Measurements from ENCODE around the gene KRTAP5-9.
"Not testable (repeated sequence)": the region's sequence is repeated elsewhere in the genome, so short reads cannot be mapped to it uniquely, and the experiment has no call there.

The KRTAP5-9 gene

GRCh38 chr11:71534711-71535608 lies 13.3 kb upstream of the KRTAP5-9 start:
- not testable (repeated sequence) for DNase-seq

- DNase-seq, result no peak
These were observed 12.4 kb upstream of the KRTAP5-9 start for GRCh38 chr11:71535825-71536224.

- no peak for DNase-seq
These were observed 10.7 kb upstream of the KRTAP5-9 start for GRCh38 chr11:71537537-71537936.

- DNase-seq, result not testable (repeated sequence)
These were observed 10.1 kb upstream of the KRTAP5-9 start, which contains the start of gene KRTAP5-8 for GRCh38 chr11:71537977-71538665. TSS of gene KRTAP5-8 (plus strand) at chr11:71538025. CDS start at chr11:71538056, 31 bp downstream.

GRCh38 chr11:71538666-71538990 lies 9.6 kb upstream of the KRTAP5-9 start:
- DNase-seq, result no peak

GRCh38 chr11:71539017-71539416 lies 9.2 kb upstream of the KRTAP5-9 start:
- DNase-seq, result no peak

- DNase-seq, result not testable (repeated sequence)
These were observed 8.2 kb upstream of the KRTAP5-9 start for GRCh38 chr11:71539971-71540370.

GRCh38 chr11:71540521-71541304 lies 7.5 kb upstream of the KRTAP5-9 start:
- not testable (repeated sequence) for DNase-seq

- DNase-seq, result no peak
These were observed 5.8 kb upstream of the KRTAP5-9 start for GRCh38 chr11:71542382-71542781.

GRCh38 chr11:71542879-71543777 lies 5.1 kb upstream of the KRTAP5-9 start:
- DNase-seq, result no peak

- DNase-seq, result no peak
These were observed 4.4 kb upstream of the KRTAP5-9 start for GRCh38 chr11:71543866-71544265.

- no peak for DNase-seq
These were observed 3.5 kb upstream of the KRTAP5-9 start for GRCh38 chr11:71544525-71545214.

- DNase-seq, result no peak
These were observed 2.7 kb upstream of the KRTAP5-9 start for GRCh38 chr11:71545405-71545966.

GRCh38 chr11:71548716-71549151 lies 514 bp downstream of the KRTAP5-9 start:
- no peak for DNase-seq

GRCh38 chr11:71551711-71552110 lies 3.5 kb downstream of the KRTAP5-9 start:
- DNase-seq, result no peak

- DNase-seq, result no peak
These were observed 6.8 kb downstream of the KRTAP5-9 start for GRCh38 chr11:71554996-71555395.

- DNase-seq, result no peak
These were observed 7.3 kb downstream of the KRTAP5-9 start for GRCh38 chr11:71555508-71555907.

GRCh38 chr11:71556018-71556417 lies 7.8 kb downstream of the KRTAP5-9 start:
- no peak for DNase-seq

GRCh38 chr11:71557257-71557656 lies 9.0 kb downstream of the KRTAP5-9 start:
- no peak for DNase-seq

- no peak for DNase-seq
These were observed 10.8 kb downstream of the KRTAP5-9 start for GRCh38 chr11:71558996-71559395.

- no peak for DNase-seq
These were observed 13.9 kb downstream of the KRTAP5-9 start for GRCh38 chr11:71562120-71562519.
